AG04450 (cell line): ENCODE data around the gene GPR101. TPM values are rescaled to one million over a fixed set of nuclear protein-coding genes. Genes with fewer than 3 reads are reported as not detected.

Experiments used
- CTCF ChIA-PET: fragments of 300-600, 350-600 bp; formaldehyde crosslinking; extraction: SDS; loops from one replicate; lab custom pipeline; 2022; ENCODE audit warnings: antibody characterized with exemption, inconsistent platforms; lab: Charles Lee
- POLR2A ChIA-PET: fragments of 350-600 bp; formaldehyde crosslinking; extraction: SDS; loops from one replicate; lab custom pipeline; 2021; ENCODE audit warnings: antibody characterized with exemption, inconsistent platforms; lab: Yijun Ruan, JAX
- DNase-seq: peaks from one replicate; pipeline ENCODE4 v3.0.0-alpha.2; 2011; ENCODE audit warnings: low read depth, low spot score
- H3K27ac ChIP-seq: one replicate; pipeline ENCODE4 v1.5.1; 2012; ENCODE audit warnings: low read depth, low read length, control low read depth
- H3K27me3 ChIP-seq: one replicate; pipeline ENCODE4 v1.6.0; 2012; ENCODE audit warnings: low read length; ENCODE audit not compliant: control insufficient read depth, insufficient read depth
- H3K4me3 ChIP-seq: 2 replicates; pipeline ENCODE4 v1.5.1; 2011; ENCODE audit warnings: mild to moderate bottlenecking, low read depth, low read length, control low read depth
- H3K9me3 ChIP-seq: 2 replicates; pipeline ENCODE4 v1.5.1; 2012; ENCODE audit warnings: low read length; ENCODE audit not compliant: control insufficient read depth, insufficient read depth
- CTCF ChIP-seq: IDR thresholded peaks from 2 replicates; pipeline ENCODE4 v1.5.1; 2011; ENCODE audit warnings: low read depth, low read length, control low read depth, inconsistent platforms
- polyA plus RNA-seq: library from polyadenylated mRNA; depleted of rRNA; stranded (reverse); fragments of >200 nt; gene quantifications from 2 replicates; pipeline ENCODE4 v1.2.3, GENCODE V29; 2011; rRNA removed

GPR101 gene
- polyA plus RNA-seq, 1 experiment, result not detected

DNA sequence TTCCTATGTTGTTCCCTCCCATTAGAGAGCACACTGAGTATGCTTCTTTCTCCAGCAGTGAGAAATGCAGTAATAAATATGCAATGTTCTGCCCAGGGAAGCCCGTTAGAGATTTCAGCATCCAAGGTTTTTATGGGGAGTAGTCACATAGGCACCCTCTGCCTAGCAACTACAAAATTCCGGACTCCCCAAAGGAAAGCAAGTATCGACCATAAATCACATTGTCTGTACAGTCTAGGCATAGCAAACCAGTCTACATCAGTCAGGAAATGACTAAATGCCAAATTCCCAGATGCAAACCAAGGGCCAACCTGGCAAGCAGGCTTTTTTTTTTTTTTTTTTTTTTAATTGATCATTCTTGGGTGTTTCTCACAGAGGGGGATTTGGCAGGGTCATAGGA is 34.8 kb downstream of the GPR101 start:
- DNase-seq, result no peak

More for the DNA sequence above, 34.8 kb downstream of the GPR101 start:
- ChIA-PET CTCF (no interaction called here), POLR2A (no interaction called here)
- Histone ChIP-seq H3K27me3 (no peaks in the 10 kb centered on the region), H3K27ac (no peak overlapping the region), H3K9me3 (no peaks in the 10 kb centered on the region), H3K4me3 (no peak overlapping the region)
- no peak for TF ChIP-seq CTCF

Other genes starting within 250 kb of the GPR101 start
- 145 and 183 TPM in 2 replicates for gene RBMX, start 153.3 kb downstream of the GPR101 start, polyA plus RNA-seq